ENCODE results near the gene RIC8B.
A peak's percentile ranks its signal among the peaks of the same experiment; 100 is the strongest.

Gene RIC8B

GRCh38 chr12:106897981-106898901 is 123.8 kb downstream of the RIC8B start:
- TF ChIP-seq, protein P1, sequence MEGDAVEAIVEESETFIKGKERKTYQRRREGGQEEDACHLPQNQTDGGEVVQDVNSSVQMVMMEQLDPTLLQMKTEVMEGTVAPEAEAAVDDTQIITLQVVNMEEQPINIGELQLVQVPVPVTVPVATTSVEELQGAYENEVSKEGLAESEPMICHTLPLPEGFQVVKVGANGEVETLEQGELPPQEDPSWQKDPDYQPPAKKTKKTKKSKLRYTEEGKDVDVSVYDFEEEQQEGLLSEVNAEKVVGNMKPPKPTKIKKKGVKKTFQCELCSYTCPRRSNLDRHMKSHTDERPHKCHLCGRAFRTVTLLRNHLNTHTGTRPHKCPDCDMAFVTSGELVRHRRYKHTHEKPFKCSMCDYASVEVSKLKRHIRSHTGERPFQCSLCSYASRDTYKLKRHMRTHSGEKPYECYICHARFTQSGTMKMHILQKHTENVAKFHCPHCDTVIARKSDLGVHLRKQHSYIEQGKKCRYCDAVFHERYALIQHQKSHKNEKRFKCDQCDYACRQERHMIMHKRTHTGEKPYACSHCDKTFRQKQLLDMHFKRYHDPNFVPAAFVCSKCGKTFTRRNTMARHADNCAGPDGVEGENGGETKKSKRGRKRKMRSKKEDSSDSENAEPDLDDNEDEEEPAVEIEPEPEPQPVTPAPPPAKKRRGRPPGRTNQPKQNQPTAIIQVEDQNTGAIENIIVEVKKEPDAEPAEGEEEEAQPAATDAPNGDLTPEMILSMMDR (conservative IDR thresholded peaks at IDR 0.05; ENCODE audit: control insufficient read depth, insufficient read depth, low read depth, low read length), result no peak
- no peak for DNase-seq (ENCODE audit: low read depth)
- no peak overlapping the region for H3K4me3 ChIP-seq (ENCODE audit: control insufficient read depth, low read depth, low read length)

GRCh38 chr12:106900554-106900953 is 126.1 kb downstream of the RIC8B start:
- TF ChIP-seq, protein P1 (conservative IDR thresholded peaks at IDR 0.05; ENCODE audit: control insufficient read depth, insufficient read depth, low read depth, low read length), result no peak
- DNase-seq (ENCODE audit: low read depth), result no peak
- H3K4me3 ChIP-seq (ENCODE audit: control insufficient read depth, low read depth, low read length), result no peak overlapping the region

- no peak overlapping the region for H3K4me3 ChIP-seq (ENCODE audit: control insufficient read depth, low read depth, low read length)
- TF ChIP-seq, protein P1 (conservative IDR thresholded peaks at IDR 0.05; ENCODE audit: control insufficient read depth, insufficient read depth, low read depth, low read length), result no peak
- peak; percentile 48 for DNase-seq (ENCODE audit: low read depth)
Measured at GRCh38 chr12:106901276-106901675, 126.8 kb downstream of the RIC8B start.

DNA sequence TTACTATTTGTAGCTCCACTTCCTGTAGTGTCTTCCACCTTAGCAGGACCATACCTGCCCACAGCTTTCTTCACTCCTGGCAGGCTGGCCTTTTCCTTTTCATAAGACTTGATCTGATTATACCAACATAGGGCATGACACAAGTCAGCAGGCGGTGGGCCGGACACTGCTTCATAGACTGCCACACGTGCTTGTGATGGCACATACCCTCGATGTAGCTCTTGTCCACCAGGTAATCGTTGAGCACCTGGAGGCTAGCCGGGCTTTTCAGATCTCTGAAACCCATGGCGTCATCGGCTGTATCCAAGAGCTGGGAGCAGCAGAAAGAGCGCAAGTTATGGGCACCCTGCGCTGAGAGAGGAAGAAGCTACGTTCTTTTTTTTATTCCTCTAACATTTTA is 127.6 kb downstream of the RIC8B start:
- H3K4me3 ChIP-seq (ENCODE audit: control insufficient read depth, low read depth, low read length), result no peak overlapping the region
- no peak for DNase-seq (ENCODE audit: low read depth)
- TF ChIP-seq, protein P1 (conservative IDR thresholded peaks at IDR 0.05; ENCODE audit: control insufficient read depth, insufficient read depth, low read depth, low read length), result no peak

- TF ChIP-seq, protein P1 (conservative IDR thresholded peaks at IDR 0.05; ENCODE audit: control insufficient read depth, insufficient read depth, low read depth, low read length), result no peak
- peak; percentile 36 for DNase-seq (ENCODE audit: low read depth)
- H3K4me3 ChIP-seq (ENCODE audit: control insufficient read depth, low read depth, low read length), result peak overlapping the region; percentile 60
Measured at GRCh38 chr12:106903241-106903945, 128.9 kb downstream of the RIC8B start.

- DNase-seq (ENCODE audit: low read depth), result no peak
- TF ChIP-seq, protein P1 (conservative IDR thresholded peaks at IDR 0.05; ENCODE audit: control insufficient read depth, insufficient read depth, low read depth, low read length), result no peak
Measured at GRCh38 chr12:106906715-106907114, 132.2 kb downstream of the RIC8B start.

More at GRCh38 chr12:106906715-106907114, 132.2 kb downstream of the RIC8B start:
- no peak overlapping the region for H3K4me3 ChIP-seq (ENCODE audit: control insufficient read depth, low read depth, low read length)
